Skeletal muscle cell (primary cell): ENCODE results near the gene STXBP5L.
"Not testable (repeated sequence)": the region's sequence is repeated elsewhere in the genome, so short reads cannot be mapped to it uniquely, and the experiment has no call there.

Experiments used
- DNase-seq: peaks from one replicate; pipeline ENCODE4 v3.0.0-alpha.2; 2010; ENCODE audit warnings: low read depth
- H3K4me3 ChIP-seq: 2 replicates; pipeline ENCODE4 v1.5.1; 2011; ENCODE audit warnings: low read depth, mild to moderate bottlenecking, control low read depth, low read length, moderate library complexity

STXBP5L gene

DNA sequence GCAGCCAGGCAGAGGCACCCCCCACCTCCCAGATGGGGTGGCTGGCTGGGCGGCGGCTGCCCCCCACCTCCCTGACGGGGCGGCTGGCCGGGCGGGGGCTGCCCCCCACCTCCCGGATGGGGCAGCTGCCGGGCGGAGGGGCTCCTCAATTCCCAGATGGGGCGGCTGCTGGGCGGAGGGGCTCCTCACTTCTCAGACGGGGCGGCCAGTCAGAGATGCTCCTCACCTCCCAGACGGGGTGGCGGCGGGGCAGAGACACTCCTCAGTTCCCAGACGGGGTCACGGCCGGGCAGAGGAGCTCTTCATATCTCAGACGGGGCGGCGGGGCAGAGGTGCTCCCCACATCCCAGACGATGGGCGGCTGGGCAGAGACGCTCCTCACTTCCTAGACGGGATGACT is 282.6 kb downstream of the STXBP5L start:
- not testable (repeated sequence) for DNase-seq

DNA sequence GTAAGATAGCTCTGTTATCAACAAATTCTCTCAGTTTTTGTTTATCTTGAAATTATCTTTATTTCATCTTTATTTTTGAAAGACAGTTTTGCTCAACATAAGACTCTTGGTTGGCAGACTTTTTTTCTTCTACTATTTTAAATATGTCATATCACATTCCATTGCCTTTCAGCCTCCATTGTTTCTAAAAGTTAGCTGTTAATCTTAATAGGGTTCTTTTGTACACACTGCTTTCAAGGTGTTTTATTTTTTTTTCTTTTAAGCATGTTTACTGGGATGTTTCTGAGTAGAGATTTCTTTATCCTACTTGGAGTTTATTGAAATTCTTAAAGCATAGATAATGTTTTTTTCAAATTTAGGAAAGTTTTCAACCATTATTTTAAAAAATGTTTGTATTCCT is 294.6 kb downstream of the STXBP5L start:
- no peak for DNase-seq
- H3K4me3 ChIP-seq = no peak overlapping the region

More for the DNA sequence above, 282.6 kb downstream of the STXBP5L start:
- not testable (repeated sequence) for H3K4me3 ChIP-seq

DNA sequence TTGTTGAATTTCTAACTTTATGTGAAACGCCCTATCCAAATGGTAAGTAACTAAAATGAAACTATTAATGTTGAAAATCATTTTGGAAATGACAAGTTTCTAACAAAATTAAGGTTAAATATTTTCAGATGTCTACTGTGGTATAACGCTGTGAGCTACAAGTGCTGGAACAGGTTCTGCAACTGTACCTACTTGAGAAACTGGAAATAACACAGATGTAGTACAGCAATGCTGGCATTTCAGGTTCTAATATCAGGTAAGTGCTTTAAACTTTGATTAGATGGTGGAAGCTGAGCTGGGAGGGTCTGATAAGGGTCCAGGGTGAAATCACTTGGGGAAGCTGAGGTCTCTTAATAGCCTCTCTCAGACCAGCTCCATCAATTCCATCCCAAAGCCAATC is 315.1 kb downstream of the STXBP5L start:
- DNase-seq = no peak
- H3K4me3 ChIP-seq = no peak overlapping the region

DNA sequence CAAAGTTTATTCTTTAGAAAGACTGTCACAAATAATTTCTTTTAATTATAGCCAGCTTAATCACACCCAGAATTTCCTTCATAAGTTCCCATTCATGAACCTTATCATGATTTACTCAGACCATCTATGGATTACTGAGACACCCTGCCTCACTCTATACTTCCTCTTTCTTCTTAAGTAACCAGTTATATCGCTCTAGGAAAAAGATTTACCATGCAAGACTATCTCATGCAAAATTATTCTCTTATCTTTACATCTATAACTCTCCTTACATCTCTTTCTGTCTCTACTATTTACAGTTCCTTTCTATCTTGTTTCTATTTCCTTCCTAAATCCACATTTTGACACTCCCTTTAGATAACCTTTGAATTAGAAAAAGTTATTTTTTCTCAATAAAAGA is 321.0 kb downstream of the STXBP5L start:
- no peak overlapping the region for H3K4me3 ChIP-seq
- DNase-seq = no peak

DNA sequence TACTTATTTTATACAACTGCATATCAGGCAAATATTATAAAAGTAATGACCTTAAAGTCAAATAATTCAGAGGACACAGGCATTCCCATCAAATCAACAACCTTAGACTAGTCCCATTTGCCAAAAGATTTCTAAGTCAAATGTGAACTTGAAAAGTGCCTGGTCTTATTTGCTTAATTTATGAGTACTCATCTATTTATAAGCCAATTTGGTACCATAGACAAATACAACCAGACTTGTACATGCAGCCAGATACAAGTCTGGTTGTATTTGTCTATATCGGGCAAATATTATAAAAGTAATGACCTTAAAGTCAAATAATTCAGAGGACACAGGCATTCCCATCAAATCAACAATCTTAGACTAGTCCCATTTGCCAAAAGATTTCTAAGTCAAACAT is 322.2 kb downstream of the STXBP5L start:
- not testable (repeated sequence) for DNase-seq, H3K4me3 ChIP-seq

DNA sequence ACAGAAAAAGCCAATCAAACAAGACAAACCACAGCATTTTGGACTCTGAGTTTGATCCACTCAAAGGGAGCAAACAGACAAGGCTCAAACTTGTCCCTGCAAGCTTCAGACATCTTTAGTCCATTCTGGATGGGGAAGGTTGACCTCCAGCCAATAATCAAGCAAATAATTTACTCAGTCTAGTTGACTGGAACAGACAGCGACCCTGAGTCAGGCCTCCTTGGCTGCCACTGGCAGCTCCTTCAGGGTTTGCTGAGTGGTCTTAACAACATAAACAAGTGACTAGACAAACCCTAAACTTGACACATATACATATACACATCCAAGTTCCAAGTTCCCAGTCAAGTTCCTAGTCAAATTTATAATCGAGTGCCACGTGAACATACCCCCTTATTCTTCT is 323.9 kb downstream of the STXBP5L start:
- no peak for DNase-seq
- H3K4me3 ChIP-seq = no peak overlapping the region

DNA sequence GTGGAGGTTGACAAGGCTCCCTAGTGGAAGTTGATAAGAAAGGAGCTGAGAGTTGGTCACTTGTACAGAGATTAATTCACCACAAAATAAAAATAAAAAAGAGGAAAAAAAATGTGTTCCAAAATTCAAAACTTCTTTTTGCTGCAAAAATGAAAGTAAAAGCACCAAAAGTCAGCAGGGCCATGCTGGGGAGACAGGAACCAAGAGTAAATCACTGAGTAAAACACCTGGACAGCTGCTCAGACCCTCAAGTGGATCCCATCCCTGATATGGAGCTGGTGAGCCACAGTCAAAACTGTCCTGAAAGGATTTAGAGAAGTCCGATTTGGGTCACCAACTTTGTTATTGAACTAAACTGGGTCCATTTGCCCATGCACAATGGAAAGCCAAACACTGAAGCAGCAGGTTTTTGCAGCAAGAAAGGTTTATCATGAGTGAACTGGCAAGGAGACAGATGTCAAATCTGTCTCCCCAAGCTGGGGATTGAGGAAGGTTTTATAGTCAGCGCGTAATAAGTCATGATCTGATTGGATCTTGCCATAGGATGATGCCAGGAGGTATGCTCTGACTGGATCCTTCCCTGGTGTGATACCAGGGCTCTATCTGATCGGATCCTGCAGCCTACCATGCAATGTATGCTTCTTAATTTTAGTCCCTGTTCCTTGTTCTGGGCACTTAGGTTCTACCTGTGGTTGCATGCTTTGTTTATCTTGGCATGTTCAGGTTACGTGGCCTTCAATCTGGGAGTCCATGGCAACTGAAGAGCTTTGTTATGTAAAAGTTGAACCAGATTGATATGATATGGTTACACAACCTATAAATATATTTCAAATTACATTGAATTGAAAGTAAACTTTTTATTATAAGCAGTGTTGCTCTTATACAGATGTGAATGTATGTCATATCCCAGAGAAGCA is 324.6 kb downstream of the STXBP5L start:
- H3K4me3 ChIP-seq = no peak overlapping the region
- no peak for DNase-seq

DNA sequence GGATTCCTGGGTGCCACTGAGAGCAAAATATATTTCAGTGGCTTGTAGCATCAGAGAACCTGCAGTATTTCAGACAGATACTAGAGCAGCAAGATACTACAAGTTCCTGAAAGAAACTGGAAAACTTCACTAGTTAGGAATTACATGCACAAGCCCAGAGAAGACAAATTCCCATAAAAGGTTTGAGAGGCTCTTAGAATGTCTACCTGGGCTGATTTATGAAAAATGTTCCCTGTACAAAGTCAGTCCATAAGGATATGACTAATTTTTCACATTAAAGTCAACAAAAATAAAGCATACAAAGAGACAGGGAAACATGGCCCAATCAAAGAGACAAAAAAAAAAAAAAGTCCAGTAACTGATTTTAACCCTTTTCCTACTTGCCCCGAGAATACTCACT is 335.2 kb downstream of the STXBP5L start:
- no peak overlapping the region for H3K4me3 ChIP-seq
- DNase-seq = no peak

DNA sequence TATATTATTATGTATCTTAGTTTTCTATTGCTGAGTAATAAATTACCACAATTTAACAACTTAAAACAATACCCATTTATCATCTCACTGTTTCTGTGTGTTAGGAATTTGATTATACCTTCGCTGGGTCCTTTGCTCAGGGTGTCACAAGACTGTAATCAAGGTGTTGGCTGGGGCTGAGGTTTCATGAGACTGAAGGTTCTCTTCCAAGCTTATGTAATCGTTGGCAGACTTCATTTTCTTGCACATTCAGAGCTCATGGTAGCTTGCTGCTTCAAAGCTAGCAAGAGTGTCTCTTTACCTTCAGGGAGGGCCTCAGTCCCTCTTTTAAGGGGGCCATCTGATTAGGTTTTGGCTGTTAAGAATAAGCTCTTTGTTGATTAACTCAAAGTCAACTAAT is 344.7 kb downstream of the STXBP5L start:
- H3K4me3 ChIP-seq = no peak overlapping the region
- no peak for DNase-seq

DNA sequence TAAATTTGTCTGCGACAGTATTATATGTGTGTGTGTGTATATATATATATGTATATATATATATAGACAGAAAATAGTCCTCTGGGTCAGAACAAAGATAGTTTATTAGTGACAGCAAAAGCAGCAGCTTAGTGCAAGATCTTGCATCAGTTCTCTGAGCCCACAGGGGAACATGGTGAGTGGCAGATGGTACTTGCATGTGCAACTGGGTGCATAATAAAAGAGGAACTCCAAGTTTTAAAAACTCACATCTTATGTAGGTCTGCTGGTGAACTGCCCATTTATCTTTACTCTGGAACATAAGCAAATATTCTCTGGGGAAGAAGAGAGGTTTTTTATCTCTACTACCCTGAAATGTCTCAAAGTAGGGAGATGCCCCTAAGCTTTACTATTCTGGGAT is 361.4 kb downstream of the STXBP5L start:
- no peak for DNase-seq
- H3K4me3 ChIP-seq = no peak overlapping the region

DNA sequence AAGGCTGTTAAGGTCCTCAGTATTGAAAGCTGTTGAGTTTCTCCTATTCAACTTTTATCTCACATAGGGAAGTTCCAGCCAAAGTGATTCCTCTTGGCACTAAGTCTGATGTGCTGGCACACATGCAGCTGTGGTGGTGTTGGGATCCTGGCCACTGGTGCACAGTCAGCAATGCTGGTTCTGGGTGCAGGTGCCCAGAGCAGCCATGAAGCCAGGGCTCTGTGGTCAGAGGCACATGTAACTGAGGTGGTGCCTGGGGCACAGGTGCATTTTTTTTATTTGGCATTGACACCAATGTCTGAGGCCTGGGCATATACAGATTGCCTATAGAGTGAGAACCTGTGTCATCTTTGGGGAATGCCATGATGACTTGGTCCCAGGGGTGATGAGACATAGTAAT is 366.4 kb downstream of the STXBP5L start:
- no peak overlapping the region for H3K4me3 ChIP-seq

DNA sequence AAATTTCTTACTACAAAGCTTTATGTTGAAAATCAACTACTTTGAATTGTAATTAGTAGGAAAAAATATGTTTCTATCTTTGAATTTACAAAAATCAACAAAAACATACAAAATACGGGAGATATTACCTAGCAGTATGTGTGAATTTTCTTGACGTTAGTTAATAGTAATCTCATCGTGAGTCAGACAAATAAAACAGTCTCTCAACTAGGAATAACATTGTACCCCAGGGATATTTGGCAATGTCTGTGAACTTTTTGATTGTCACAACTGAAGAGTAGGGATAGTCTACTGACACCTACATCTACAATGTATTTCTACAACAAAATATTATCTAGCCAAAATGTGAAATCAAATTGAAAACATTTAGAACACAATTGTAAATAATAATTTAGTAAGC is 387.4 kb downstream of the STXBP5L start:
- DNase-seq = no peak
- H3K4me3 ChIP-seq = no peak overlapping the region

More for the DNA sequence above, 366.4 kb downstream of the STXBP5L start:
- no peak for DNase-seq

DNA sequence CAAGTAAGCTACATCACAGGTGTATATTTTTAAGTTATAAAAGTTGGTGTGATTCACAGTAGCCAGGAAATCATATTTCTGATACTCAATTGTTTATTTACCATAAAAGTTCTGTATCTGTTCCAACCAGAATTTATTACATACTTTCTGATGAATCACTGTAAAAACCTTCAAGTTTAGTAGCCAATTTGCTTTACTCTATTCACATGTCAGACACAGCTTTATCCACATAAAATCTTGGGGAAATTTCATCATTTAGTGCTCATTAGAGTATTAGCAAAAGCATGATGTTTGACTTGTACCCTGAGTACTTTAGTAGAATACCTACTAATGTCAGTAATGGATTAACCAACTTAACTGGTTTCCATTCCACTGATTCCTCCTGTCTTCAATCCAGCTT is 388.0 kb downstream of the STXBP5L start:
- no peak for DNase-seq
- H3K4me3 ChIP-seq = no peak overlapping the region

DNA sequence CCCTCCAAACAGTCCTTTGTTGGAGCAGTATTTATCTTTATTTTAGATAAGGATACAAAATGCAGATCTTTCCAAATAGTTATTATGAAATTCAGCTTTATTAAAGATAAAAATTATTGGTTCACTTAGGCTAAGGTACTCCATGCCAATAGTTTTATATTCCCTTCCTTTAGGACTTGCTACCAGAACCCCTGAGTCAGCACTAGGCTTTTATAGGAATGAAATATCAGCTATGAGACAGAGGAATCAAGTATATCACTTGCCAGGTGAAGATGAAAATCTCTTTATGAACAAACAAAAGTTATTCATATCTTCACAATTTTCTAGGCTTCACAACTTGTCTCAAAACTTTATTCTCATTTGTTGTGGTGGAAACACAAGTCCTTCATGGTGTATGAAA is 416.3 kb downstream of the STXBP5L start:
- no peak overlapping the region for H3K4me3 ChIP-seq
- DNase-seq = no peak

DNA sequence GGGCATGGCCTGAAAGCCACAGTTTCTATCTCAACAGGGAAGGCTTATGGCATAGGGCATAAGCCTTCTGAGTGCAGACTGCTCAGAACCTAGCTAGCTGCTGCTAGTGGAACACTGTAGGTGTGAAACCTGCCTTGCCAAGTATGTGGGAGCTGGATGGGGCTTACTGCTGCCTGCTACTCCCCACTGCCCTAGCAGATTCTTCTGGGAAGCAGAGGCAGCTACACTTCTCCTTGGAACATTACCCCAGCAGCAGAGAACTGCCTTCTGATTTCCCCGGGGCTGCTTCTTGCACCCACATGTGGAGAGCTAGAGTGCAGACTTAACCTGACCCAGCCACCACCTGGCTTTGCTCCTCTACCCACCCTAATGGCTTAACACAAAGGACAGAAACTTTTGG is 422.1 kb downstream of the STXBP5L start:
- no peak overlapping the region for H3K4me3 ChIP-seq
- no peak for DNase-seq

DNA sequence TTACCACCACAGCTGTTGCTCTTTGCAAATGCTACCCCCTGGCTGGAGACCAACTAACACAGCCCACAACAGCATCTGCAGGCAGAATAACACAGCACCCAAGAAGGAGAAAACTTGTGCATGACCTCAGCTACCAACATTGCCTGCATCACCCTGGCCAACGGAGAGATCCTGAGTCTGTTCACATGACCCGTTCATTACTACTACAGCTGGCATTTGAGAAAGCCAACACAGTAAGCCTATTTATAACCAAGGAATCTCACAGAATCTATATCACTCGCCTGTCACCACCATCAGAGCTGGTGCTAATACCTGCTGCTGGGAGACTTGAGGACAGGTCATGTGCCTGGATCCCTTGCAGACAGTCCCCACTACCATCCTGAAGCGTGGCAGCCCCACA is 422.6 kb downstream of the STXBP5L start:
- no peak overlapping the region for H3K4me3 ChIP-seq
- DNase-seq = no peak

DNA sequence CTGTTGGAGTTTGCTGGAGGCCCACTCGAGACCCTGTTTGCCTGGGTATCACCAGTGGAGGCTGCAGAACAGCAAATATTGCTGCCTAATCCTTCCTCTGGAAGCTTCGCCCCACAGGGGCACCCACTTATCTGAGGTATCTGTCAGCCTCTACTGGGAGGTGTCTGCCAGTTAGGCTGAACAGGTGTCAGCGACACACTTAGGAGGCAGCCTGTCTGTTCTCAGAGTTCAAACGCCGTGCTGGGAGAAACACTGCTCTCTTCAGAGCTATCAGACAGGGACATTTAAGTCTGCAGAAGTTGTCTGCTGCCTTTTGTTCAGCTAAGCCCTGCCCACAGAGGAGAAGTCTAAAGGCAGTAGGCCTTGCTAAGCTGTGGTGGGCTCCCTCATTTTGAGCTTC is 448.0 kb downstream of the STXBP5L start:
- DNase-seq, H3K4me3 ChIP-seq: not testable (repeated sequence)

DNA sequence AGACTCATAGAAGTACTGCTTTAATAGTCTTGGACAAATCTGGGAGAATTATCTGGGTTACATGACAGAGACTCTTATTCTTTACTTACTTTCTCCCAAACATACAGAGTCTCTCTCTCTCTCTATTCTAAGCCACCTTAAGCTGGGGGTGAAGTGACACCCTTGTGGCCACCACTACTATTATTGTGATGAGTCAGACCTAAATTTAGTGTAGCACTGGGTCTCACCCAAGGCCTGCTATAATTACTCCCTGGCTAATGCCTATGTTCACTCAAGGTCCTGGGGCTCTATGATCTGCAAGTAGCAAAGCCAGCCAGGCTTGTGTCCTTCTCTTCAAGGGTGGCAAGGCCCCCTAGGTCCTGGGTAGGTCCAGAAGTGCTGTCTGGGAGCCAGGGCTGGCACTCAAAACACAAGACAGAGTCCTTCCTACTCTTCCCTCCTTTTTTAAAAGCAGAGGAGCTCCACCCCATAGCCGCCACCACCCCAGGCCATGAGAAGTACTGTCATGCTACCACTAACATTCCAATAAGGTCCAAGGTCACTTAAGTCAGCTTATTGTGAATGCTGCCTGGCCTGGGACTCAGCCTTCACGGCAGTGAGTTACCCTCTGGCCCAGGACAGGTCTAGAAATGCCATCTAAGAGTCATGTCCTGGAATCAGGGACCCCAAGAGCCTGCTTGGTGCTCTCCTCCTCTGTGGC is 454.2 kb downstream of the STXBP5L start:
- H3K4me3 ChIP-seq = no peak overlapping the region
- no peak for DNase-seq

DNA sequence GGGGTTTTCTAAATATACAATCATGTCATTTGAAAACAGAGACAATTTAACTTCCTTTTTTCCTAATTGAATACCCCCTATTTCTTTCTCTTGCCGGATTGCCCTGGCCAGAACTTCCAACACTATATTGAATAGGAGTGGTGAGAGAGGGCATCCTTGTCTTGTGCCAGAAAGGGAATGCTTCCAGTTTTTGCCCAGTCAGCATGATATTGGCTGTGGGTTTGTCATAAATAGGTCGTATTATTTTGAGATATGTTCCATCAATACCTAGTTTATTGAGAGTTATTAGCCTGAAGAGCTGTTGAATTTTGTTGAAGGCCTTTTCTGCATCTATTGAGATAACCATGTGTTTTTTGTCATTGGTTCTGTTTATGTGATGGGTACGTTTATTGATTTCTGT is 480.3 kb downstream of the STXBP5L start:
- H3K4me3 ChIP-seq, DNase-seq: not testable (repeated sequence)

DNA sequence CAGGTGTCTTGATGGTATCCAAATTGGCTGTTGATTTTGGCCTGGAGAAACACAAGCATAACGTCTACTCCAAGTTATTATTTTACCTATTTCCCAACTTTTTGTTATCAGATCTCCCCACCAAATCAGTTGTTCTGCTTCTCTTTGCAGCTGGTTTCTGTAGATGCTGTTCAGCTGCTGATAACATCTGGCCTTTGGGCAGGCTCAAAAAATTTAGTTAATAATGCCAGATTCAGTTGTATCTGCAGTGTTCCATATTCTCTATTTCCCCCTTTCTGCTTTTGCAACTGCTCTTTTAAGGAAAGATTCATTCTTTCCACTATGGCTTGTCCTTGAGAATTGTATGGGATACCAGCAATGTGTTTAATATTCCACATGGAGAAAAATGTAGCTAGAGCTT is 488.0 kb downstream of the STXBP5L start:
- H3K4me3 ChIP-seq = not testable (repeated sequence)

DNA sequence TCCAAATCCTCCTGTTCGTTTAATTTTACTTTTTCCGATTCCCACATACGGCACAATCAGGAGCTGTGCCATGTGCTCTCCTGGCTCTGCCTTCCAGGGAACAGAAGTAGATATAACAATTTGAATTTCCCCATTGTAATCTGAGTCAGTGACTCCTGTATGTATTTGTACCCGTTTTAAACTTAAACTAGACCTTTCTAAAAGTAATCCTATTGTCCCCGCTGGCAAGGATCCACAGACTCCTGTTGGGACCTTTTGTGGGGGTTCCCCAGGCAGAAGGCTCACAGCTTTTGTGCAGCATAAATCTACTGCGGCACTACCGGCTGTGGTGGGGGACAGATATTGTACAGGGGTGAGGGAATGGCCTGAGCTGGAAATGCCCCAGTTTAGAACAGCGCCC is 490.0 kb downstream of the STXBP5L start:
- not testable (repeated sequence) for DNase-seq, H3K4me3 ChIP-seq

More for the DNA sequence above, 488.0 kb downstream of the STXBP5L start:
- DNase-seq = not testable (repeated sequence)
